NCI-H1105 treated with DMSO at 0.1 percent for 48 hours (cell line): ENCODE results near the gene TGFBR3L.
A peak's percentile ranks its signal among the peaks of the same experiment; 100 is the strongest.
"Not testable (repeated sequence)": the region's sequence is repeated elsewhere in the genome, so short reads cannot be mapped to it uniquely, and the experiment has no call there.

ENCODE experiments used
- DNase-seq: peaks from one replicate; lab custom pipeline; 2025; lab: John Stamatoyannopoulos, UW

TGFBR3L gene

DNA sequence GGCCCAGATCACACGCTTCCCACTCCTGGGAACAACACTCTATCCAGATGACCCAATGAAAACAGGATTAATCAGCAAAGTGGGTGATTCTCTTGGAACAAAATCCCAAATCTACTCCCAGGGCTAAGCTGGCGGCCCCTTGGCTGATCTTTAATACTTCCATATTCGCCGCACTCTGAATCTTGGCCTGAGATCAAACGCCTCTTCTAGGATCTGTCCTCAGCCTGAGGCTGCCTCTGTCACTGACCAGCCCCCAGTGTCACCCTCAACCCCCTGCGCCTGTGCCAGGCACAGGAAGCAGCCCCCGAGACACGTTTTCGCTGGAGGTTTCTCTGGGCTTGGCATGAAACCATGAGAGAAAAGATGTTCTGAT lies 13.7 kb downstream of the TGFBR3L start:
- no peak for DNase-seq

DNA sequence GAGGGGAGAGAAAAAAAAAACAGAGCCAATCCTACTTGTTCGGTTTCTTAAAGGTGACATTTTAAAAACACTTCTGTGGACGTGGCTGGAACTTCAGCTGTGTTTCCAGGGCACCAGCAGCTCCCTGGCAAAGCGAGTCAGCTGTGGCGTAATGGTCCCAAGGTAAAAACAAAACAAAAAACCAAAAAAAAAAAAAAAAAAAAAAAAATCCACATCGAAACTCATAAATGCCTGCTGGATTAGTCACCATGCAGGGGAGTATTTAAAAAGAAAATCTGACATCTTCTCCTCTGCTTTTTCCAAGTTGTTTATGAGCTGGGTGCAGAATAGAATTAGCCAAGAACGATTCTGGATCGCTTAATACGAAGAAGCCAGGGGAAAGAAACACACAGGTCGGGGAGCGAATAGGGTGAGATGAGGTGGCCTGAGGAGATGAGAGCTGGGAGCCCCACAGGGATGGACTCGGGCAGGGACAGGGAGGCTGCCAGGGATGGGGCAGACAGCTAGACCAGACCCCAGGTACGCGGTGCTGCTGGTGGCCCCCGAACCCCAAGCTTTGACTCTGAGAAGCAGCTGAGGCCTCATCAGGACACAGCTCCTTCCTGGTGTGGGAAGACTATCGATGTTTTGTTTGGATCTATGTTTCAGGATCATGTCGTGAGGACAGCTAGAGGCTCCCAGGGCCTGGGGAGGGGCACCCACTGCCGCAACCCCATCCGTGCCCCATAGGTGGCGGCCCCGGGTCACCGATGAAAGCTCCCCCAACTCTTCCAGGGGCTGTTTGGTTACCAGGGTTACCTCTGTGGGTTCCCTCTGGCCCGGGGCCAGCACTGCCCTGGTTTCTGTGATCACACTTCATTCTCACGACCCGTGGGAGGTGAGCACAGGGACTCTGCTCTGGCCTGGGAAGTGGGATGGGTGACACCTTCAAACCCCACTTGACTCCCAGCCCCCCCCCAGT lies 14.4 kb downstream of the TGFBR3L start:
- DNase-seq, result peak; percentile 22

GRCh38 chr19:7930030-7930429 lies 15.4 kb downstream of the TGFBR3L start:
- DNase-seq, result not testable (repeated sequence)

DNA sequence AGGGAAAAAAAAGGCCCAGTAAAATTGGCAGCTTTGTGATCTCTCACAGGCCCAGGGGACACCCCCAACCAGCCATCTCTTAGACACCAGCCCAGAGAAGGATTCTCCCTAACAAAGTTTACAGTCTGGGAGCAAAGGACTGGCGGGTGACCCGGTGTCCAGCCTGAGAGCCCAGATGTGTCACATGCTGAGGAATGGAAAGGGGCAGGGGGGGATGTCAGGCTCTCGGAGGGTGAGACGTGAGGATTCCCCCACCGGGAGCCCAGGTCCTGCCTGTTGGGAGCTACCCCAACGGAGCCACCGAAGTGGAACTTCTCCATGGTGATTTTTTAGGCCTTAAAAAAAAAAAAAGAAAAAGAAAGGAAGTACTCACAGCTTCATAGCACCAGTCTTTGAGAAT lies 16.1 kb downstream of the TGFBR3L start:
- DNase-seq, result no peak

GRCh38 chr19:7931221-7932061 lies 16.8 kb downstream of the TGFBR3L start:
- DNase-seq, result no peak

DNA sequence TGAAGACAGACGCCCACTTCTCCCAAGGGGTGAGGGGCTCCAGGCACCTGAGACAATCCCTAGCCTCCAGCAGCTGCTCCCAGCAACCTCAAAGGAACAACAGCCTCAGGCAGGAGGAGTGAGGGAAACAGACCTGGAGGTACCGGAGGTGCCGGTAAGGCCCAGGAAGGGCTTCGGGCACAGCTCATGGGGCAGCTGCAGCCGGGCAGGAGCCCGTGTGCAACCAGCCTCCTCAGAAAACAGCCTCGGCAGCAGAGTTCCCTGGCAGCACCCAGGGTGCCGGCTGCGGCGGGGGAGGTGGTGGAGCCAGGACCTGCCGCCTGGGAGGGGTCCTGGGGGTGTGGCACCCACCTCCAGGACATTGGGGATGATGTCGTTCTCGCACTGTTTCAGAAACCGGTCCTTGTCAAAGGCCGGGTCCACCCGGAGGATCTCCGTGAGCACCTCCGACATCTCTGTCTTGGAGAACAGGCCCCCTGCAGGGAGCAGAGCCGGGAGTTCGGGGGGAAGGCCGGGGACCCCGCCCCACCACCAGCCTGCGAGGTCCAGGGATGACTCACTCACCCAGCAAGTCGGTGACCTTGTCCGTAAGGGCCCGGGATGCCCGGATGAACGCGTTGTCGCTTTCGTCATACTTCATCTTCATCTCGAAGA lies 17.8 kb downstream of the TGFBR3L start:
- no peak for DNase-seq

DNA sequence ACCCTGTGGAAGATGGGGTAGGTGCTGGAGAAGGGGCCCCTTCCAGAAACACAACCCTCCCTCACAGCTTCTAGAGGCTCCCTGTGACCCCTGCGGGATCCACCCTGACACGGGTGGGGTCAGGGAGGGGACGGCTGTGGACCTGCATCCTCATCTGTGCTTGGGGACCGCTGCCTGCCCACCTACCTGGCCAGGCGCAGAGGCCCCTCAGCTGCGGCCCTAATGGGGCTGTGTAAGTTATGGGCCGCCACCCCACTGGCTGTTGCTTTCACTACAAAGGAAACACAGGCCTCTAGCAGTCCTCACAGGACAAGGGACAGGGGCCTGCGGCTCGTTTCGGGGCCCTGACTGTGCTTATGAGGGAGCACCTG lies 18.3 kb downstream of the TGFBR3L start:
- no peak for DNase-seq

DNA sequence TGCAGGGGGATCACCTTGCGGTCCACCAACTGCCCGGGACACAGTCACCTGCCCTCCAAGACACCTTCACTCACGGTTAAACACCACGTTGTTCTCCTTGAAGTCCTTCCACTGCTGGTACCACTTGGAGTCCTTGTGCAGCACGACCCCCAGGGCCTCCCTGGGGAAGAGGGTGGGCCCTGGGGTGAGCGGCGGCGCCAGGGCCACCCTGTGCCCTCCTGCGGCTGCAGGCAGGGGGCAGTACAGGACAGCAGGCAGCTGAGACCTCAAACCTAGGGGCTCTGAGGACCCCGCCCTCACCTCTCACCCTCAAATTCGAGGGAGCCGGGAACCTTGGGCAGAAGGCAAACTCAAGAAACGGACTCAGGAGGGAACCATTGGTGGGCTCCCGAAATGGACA lies 18.8 kb downstream of the TGFBR3L start:
- no peak for DNase-seq

DNA sequence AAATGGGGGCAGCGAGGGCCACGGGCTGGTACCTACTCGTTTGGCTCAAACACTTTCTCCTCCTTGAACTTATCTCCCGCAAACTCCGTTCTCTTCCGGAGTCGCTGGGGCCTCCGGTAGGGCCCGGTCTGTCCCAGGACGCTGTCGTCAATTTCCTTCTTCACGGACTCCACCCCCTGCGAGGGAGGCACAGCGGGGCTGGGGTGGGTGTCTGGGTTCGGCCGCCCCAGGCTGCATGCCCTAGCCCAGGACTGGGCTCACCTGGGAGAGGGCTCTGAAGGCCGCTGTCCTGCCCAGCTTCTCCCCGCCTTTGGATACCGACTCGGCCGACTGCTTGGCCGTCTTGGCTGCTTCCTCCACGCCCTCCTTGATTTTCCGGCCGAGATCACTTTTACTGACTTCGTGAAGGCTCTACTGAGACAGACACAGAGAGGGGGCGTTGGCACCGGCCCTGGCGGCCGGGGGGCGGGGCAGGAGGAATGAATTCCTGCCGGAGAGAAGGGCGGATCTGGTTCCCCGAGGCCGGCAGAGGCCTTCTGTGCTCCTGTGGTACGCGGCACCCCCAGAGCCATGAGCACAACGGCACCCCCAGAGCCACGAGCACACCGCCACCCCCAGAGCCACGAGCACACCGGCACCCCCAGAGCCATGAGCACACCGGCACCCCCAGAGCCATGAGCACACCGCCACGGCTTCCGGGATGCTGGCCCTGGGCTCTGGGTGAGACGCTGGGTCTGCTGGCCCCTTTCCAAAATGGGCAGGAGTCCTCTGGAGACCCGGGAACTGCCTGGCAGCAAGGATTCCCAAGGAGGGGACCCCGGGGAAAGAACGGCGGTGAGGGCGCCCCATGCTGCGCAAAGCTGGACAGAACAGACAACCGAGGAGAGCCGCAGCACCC lies 19.4 kb downstream of the TGFBR3L start:
- no peak for DNase-seq

GRCh38 chr19:7934766-7935165 lies 20.1 kb downstream of the TGFBR3L start:
- DNase-seq, result no peak

DNA sequence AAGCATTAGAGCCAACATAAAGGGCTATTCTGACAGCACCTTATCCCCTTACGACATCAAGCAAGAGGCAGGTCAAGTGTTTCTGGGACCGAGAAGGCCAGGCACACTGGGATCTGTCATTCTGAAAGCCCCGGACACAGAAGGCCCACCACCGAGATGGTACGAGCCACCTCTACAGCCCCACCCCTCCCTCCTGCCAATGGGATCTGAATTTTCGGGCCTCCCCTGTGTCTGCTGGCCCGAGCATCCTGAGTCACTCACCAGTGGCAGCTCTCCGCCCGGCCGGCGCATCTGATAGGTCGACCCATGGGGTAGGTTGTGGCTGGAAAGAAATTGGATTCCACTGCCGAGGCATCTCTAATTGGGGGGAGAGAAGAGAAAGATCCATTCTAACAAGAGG lies 26.2 kb downstream of the TGFBR3L start:
- no peak for DNase-seq

DNA sequence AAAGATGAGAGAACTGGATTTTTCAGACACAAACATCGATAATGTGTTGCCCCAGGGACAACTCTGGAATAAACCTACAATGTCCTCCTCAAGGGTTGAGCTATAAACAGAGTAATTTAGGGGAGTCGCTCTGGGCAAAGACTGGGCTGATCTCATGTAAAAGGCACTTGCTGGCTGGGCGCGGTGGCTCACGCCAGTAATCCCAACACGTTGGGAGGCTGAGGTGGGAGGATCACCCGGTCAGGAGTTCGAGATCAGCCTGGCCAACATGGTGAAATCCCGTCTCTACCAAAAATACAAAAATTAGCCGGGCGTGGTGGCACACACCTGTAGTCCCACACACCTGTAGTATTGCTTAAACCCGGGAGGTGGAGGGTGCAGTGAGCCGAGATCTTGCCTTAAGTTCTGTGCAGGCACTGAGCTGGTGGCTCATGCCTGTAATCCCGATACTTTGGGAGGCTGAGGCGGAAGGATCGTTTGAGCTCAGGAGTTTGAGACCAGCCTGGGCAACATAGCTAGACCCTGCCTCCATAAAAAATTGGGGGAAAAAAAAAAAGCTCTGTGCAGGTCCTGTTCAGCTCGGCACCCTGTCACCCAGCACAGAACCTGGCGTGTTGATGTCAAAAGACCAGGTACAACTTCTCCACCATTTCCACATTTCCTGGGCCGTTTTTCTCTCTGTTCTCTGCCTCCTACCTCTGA lies 27.4 kb downstream of the TGFBR3L start:
- no peak for DNase-seq

- DNase-seq, result peak; percentile 32
Observed at GRCh38 chr19:7942981-7943443, 28.4 kb downstream of the TGFBR3L start.

- DNase-seq, result peak; percentile 99
Observed at GRCh38 chr19:7943444-7944176, 29.0 kb downstream of the TGFBR3L start, which contains the start of gene TIMM44. Gene TIMM44, minus strand, starts transcription at chr19:7943666. Its CDS starts 15 bp downstream, at chr19:7943651.

GRCh38 chr19:7944177-7944761 lies 29.6 kb downstream of the TGFBR3L start:
- peak; percentile 90 for DNase-seq

- DNase-seq, result no peak
Observed at GRCh38 chr19:7947939-7948338, 33.3 kb downstream of the TGFBR3L start.

DNA sequence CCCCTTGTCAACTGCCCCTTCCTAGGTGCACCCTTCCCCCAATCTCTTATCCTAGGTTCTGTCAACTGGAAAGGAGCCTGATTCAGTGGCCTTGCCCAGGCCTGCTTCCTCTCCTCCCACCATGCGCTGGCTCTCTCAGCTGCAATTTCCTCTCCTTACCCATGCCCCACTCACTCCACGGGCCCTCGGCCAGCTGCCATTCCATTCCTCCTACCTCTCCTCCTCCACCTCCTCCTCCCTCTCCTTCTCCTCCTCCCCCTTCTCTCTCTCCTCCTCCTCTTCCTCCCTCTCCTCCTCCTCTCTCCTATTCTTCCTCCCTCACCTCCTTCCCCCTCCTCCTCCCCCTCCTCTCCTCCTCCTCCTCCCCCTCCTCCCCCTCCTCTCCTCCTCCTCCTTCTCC lies 38.4 kb downstream of the TGFBR3L start:
- DNase-seq, result no peak

GRCh38 chr19:7953576-7953975 lies 38.9 kb downstream of the TGFBR3L start:
- no peak for DNase-seq

DNA sequence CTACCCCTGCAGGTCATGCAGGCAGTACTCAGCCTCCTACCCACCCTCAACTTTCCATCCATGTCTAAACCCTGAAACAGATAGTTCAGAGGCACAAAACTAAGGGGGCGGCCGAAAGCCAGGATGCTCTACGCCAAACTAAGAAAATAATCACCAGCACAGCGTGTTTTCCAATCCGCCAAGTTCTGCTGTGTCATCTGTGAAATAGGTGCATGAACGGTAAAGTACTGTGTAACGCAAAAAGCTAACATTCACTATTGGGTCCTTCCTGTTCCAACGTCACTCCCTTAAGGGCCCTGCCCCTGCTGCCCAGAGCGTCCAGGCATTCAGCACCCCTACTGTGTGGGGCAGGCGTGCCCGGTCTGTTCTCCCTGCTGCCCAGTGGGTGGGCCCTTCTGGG lies 41.1 kb downstream of the TGFBR3L start:
- no peak for DNase-seq

GRCh38 chr19:7959211-7959610 lies 44.6 kb downstream of the TGFBR3L start:
- no peak for DNase-seq
